Stimulated activated naive B cell treated with anti-CD40 and anti-IgM and Interleukin-4, amounts not matched to agents 10 μg/mL and 1 μg/mL and 100 μg/mL, for 72 hours (primary cell): ENCODE measurements around the gene FERMT1.

Experiments used
- ATAC-seq, 2 donors: fragments of 150-1000 bp; cut with Tn5 transposase; replicated peaks; 2 replicates each; pipeline ENCODE4 v1.10.0; 2021; ENCODE audit warnings: moderate library complexity in 1 of 2
- DNase-seq: peaks from one replicate; pipeline ENCODE4 v3.0.0; 2021
- H3K27ac Mint-ChIP-seq: one replicate; pipeline ENCODE4 v1.8.0; 2022; ENCODE audit warnings: mild to moderate bottlenecking, mixed read lengths
- H3K27me3 Mint-ChIP-seq, 2 donors: one replicate each; pipeline ENCODE4 v1.8.0; 2022; ENCODE audit warnings: mixed read lengths in 2 of 2
- H3K36me3 Mint-ChIP-seq, 2 donors: one replicate each; pipeline ENCODE4 v1.8.0; 2022; ENCODE audit warnings: mixed read lengths in 2 of 2, mild to moderate bottlenecking in 1 of 2
- H3K4me1 Mint-ChIP-seq, 2 donors: one replicate each; pipeline ENCODE4 v1.8.0; 2022; ENCODE audit warnings: mixed read lengths in 2 of 2, mild to moderate bottlenecking in 1 of 2
- H3K4me3 Mint-ChIP-seq, 2 donors: one replicate each; pipeline ENCODE4 v1.8.0; 2022; ENCODE audit warnings: mild to moderate bottlenecking in 2 of 2, mixed read lengths in 2 of 2, moderate library complexity in 1 of 2
- H3K9me3 Mint-ChIP-seq, 2 donors: one replicate each; pipeline ENCODE4 v1.8.0; 2022; ENCODE audit warnings: mixed read lengths in 2 of 2, mild to moderate bottlenecking in 1 of 2

The FERMT1 gene, protein sequence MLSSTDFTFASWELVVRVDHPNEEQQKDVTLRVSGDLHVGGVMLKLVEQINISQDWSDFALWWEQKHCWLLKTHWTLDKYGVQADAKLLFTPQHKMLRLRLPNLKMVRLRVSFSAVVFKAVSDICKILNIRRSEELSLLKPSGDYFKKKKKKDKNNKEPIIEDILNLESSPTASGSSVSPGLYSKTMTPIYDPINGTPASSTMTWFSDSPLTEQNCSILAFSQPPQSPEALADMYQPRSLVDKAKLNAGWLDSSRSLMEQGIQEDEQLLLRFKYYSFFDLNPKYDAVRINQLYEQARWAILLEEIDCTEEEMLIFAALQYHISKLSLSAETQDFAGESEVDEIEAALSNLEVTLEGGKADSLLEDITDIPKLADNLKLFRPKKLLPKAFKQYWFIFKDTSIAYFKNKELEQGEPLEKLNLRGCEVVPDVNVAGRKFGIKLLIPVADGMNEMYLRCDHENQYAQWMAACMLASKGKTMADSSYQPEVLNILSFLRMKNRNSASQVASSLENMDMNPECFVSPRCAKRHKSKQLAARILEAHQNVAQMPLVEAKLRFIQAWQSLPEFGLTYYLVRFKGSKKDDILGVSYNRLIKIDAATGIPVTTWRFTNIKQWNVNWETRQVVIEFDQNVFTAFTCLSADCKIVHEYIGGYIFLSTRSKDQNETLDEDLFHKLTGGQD

DNA sequence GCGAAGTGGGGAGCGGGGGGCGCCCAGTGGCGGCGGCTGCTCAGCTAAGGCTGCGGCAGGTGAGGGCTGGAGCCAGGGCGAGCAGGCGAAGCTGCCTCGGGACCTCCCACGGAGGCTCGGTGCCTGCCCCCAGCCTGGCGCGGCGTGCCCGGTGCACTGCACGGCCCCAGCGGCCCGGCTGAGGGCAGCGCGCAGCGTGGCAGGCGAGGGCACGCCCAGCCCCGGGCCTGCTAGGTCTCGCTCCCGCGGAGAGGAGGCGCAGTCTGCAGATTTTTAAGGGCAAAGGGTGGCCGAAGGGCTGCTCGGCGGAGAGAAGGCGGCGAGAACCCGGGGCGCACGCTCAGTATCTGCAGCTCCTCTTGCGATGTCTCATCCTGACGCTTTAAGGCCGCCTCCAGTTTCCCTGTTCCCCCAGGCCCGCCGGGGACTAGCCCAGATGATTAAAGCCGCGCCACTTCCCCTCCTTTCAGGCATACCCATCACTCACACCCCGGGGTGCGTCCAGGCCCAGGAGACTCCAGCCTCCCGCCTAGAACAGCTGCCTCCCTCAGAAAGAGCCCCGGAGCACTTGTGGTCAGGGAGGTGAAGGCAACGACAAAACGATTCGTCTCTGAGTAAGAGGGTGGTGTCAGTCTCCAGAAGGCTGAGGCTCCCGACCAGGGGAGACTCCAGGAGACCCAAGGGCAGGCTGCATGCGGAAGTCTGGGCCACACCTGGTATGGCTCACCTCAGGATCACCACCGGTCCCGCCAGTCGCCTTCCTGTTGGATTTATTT lies at the start of gene FERMT1:
Gene FERMT1 (minus strand): TSS at position 158 of the 776 bp plus-strand sequence. CDS start 3,476 bp downstream, outside the sequence.
- H3K9me3 Mint-ChIP-seq: no peaks in the 10 kb centered on the region
- peaks cover 44 to 57% of the 10 kb centered on the region in 2 donors for H3K27me3 Mint-ChIP-seq
- no peaks in the 10 kb centered on the region for H3K36me3 Mint-ChIP-seq
- H3K4me3 Mint-ChIP-seq: peak within 1 kb of the TSS; percentile 73 to 74
- DNase-seq: peak; percentile 53
- H3K4me1 Mint-ChIP-seq: peaks cover 6% of the 10 kb centered on the region in 2 donors
- peak; percentile 89 to 92 for ATAC-seq
- peak within 1 kb of the TSS; percentile 77 for H3K27ac Mint-ChIP-seq

DNA sequence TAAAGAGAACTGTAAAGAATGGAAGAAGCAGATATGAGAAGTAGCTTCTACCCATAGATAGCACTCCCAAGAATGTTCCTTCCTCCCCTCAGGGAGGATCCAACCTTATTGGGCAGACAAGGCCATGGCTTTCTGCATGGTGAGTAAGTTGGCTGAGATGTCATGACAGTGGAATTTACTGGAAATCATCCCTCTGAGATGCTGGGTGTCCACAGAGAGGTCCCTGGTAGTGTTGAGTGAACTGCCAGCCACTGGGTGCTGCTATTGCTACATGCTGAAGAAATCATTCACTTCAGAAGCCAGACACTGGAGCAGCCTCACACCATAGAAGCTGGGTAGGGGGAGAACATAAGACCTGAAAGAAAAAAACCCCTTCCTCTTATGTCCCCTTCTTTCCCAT lies 46.4 kb upstream of the FERMT1 start:
- Mint-ChIP-seq H3K9me3 (peaks cover 4 to 5% of the 10 kb centered on the region in 2 donors), H3K36me3 (no peaks in the 10 kb centered on the region), H3K27me3 (peaks cover 0 to 5% of the 10 kb centered on the region in 2 donors), H3K27ac (no peak overlapping the region), H3K4me1 (no peaks in the 10 kb centered on the region), H3K4me3 (no peak overlapping the region)
- DNase-seq: no peak
- ATAC-seq: no peak

DNA sequence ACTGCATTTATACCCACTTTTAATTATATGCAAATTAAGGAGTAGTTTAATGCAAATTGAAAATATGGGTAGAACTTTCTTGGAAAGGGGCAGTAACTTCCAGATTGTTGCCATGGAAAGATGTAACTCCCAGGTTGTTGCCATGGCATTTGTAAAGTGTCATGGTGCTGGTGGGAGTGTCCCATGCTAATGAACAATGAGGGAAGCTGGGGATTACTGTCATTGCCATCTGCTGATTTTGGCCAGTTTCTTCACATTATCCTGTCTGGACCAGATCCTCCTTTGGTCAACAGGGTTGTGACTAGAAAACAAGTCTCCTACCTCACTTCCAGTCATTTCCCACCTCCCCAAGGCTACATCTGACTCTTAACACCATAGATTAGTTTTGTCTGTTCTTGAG lies 45.4 kb upstream of the FERMT1 start:
- peaks cover 0 to 10% of the 10 kb centered on the region in 2 donors for H3K27me3 Mint-ChIP-seq
- ATAC-seq (no peak), DNase-seq (no peak)
- peaks cover 4 to 5% of the 10 kb centered on the region in 2 donors for H3K9me3 Mint-ChIP-seq
- H3K36me3 Mint-ChIP-seq: no peaks in the 10 kb centered on the region
- no peak overlapping the region for H3K4me3 Mint-ChIP-seq
- H3K27ac Mint-ChIP-seq: no peak overlapping the region
- no peaks in the 10 kb centered on the region for H3K4me1 Mint-ChIP-seq

DNA sequence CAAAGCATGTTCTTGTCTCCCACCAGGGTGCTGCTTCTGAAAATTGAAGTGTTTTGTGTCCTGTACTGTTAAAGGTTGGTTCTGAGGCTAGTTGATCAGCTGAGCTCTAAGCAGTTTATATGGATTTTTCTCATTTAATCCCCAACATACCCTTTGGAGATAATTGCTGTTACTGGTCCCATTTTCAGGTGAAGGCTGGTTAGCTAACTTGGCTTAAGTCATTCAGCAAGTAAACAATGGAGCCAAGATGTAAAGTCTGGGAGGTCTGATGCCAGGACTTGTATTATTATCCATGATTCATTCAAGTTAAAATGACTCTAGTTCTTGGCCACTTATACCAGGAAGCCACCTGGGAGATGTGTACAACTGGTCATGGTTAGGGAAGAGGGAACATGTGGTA lies 42.5 kb upstream of the FERMT1 start:
- H3K36me3 Mint-ChIP-seq: no peaks in the 10 kb centered on the region
- no peaks in the 10 kb centered on the region for H3K4me1 Mint-ChIP-seq
- H3K27me3 Mint-ChIP-seq: peaks cover 10 to 32% of the 10 kb centered on the region in 2 donors
- ATAC-seq (no peak), DNase-seq (no peak)
- no peak overlapping the region for H3K27ac Mint-ChIP-seq
- H3K4me3 Mint-ChIP-seq: no peak overlapping the region
- peaks cover 1 to 3% of the 10 kb centered on the region in 2 donors for H3K9me3 Mint-ChIP-seq

DNA sequence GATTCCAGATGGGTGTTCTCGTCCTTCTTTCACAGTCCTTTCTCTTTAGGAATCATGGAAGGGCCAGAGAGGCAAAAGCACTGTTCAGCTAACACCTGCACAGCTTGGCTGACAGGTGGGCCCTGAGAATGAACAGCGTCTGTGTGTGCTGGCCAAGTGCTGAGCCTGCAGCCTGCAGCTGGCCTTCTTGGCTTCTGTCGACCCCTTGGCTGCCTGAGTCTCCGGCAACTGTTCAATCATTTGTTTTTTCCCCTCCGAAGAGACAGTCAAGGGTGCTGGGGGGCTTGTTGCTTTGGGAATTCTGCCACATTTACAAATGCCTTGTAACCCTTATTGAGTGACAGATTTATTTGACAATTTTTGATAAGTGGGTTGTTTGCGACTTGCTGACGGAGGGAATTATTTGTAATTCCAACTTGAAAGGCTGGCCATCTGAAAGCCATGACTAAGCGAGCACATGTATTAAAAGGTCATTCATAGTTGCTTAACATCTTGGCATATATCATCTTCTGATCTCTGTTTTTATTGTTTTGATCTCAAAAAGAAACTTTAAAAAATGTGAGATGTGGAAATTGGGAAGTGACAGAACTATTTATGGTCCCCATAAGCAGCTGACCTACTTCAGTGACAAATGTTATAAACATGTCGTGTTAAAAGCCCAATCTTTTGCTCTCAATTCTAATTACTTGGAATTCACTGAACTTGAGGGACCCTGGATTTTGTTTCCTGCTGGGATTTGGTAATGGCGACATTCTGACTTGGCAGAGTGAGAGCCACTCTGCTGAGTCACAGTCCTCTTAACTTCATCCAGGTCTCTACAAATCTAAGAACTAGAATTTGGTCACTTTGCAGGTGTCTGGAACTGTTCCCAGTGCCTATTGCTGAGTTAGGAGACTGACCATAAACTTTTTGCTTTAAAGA lies 41.9 kb upstream of the FERMT1 start:
- Mint-ChIP-seq H3K4me1 (no peaks in the 10 kb centered on the region), H3K9me3 (peaks cover 2 to 5% of the 10 kb centered on the region in 2 donors), H3K36me3 (no peaks in the 10 kb centered on the region), H3K4me3 (no peak overlapping the region), H3K27me3 (peaks cover 13 to 34% of the 10 kb centered on the region in 2 donors), H3K27ac (no peak overlapping the region)
- ATAC-seq: no peak
- DNase-seq: no peak

DNA sequence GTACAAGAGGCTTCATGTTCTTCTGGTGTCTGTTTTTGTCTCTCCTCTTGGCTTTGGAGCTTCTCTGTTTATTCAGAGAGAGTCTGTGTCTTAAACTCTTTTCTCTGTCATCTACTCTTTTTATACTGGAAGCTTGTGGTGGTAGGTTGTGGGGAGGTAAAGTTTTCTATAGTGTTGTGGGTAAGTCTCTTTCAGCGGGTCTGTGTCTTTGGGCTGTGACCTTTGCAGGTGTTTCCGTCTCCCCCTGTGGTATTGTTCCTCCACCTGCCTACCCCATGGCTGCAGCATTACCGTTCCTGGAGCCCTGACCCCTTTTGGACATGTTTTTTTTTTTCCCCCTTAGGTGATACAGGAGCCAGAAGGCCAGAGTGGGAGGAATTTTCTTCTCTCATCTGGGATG lies 37.9 kb upstream of the FERMT1 start:
- ATAC-seq: no peak

DNA sequence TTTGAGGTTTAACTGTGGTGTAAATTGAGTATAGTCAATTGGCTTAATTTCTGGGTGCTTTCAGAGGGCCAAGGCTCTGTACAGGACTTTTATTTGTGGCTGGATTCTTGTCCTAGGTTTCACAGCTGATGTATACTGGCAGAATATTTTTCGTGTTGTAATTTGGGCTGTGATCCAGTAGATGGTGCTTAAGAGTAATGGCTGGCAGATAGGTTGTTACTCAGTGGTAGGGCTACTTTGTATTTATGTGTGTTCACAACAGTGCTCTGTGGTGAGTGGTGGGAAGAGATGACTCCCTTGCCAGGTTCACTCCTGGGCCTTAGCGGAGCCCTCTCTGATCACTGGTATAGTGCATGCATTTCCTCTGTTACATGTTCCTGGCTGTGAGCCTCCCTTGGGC lies 34.5 kb upstream of the FERMT1 start:
- Mint-ChIP-seq H3K4me1 (no peaks in the 10 kb centered on the region), H3K9me3 (peaks cover 19 to 31% of the 10 kb centered on the region in 2 donors), H3K27ac (no peak overlapping the region), H3K36me3 (peaks cover 0 to 5% of the 10 kb centered on the region in 2 donors), H3K27me3 (peaks cover 39 to 56% of the 10 kb centered on the region in 2 donors), H3K4me3 (no peak overlapping the region)
- DNase-seq: no peak
- ATAC-seq: no peak

More for the DNA sequence above, 37.9 kb upstream of the FERMT1 start:
- H3K9me3 Mint-ChIP-seq: peaks cover 16 to 24% of the 10 kb centered on the region in 2 donors
- no peak overlapping the region for H3K4me3 Mint-ChIP-seq
- peaks cover 24 to 48% of the 10 kb centered on the region in 2 donors for H3K27me3 Mint-ChIP-seq
- no peak for DNase-seq
- H3K36me3 Mint-ChIP-seq: peaks cover 0 to 5% of the 10 kb centered on the region in 2 donors
- no peak overlapping the region for H3K27ac Mint-ChIP-seq
- H3K4me1 Mint-ChIP-seq: no peaks in the 10 kb centered on the region

DNA sequence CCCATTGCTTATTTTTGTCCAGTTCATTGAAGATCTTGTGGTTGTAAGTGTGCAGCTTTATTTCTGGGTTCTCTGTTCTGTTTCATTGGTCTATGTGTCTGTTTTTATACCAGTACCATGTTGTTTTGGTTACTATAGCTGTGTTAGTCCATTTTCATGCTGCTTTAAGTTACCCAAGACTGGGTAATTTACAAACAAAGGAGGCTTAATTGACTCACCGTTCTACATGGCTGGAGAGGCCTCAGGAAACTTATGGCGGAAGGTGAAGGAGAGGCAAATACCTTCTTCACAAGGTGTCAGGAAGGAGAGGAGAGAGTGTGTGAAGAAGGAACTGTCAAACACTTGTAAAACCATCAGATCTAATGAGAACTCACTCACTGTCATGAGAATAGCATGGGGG lies 29.9 kb upstream of the FERMT1 start:
- DNase-seq (no peak), ATAC-seq (no peak)
- Mint-ChIP-seq H3K4me1 (no peaks in the 10 kb centered on the region), H3K9me3 (peaks cover 17 to 26% of the 10 kb centered on the region in 2 donors), H3K36me3 (peaks cover 0 to 5% of the 10 kb centered on the region in 2 donors), H3K27ac (no peak overlapping the region), H3K4me3 (no peak overlapping the region), H3K27me3 (peaks cover 33 to 47% of the 10 kb centered on the region in 2 donors)

DNA sequence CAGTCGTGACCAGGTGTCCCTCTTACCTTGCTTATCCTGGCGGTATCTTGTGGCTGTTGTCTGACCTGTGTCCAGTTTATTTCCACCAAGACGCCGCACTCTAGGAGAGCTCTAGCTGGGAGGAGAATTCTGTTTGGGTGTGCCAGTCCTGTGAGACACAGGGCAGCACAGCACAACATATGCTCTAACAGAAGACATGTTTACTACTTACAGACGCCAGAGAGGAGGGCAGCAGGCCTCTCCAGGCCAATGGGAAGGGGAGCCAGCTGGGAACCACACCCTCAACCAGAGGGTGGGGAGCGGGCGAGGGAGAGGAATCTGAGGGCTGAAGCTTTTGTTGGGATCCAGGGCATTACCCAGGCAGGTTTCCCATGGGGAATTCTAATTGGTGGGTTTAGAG lies 25.2 kb upstream of the FERMT1 start:
- H3K27me3 Mint-ChIP-seq: peaks cover 14 to 15% of the 10 kb centered on the region in 2 donors
- H3K27ac Mint-ChIP-seq: no peak overlapping the region
- DNase-seq: no peak
- H3K4me3 Mint-ChIP-seq: no peak overlapping the region
- ATAC-seq: no peak
- H3K4me1 Mint-ChIP-seq: no peaks in the 10 kb centered on the region
- no peaks in the 10 kb centered on the region for H3K36me3 Mint-ChIP-seq
- H3K9me3 Mint-ChIP-seq: peaks cover 0 to 6% of the 10 kb centered on the region in 2 donors

DNA sequence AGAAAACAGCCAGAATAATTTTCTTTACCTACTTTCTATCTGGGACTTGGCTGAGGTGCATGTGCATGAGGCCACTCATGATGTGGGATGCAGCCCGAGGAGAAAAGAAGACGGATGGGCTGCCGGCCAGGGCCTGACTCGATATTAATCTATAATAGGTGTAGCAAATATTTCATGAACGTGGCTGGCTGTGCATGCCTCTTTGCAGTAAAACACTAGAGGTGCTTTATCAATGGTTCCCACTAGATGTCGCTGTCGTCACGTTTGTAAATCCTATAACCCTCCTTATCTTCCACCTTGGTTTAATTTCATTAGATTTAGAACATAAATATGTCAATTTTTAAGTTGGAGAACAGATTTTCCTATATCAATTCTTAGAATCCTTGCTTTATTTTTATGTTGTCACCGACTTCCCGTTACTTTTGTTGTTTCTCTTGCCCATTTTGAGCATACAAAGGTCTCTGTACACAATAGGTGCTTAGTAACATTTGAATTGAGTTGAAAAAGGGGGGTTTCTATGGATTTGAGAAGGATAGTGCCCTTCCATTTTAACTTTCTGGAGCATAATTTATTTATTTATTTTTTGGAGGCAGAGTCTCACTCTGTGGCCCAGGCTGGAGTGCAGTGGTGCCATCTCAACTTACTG lies 19.6 kb upstream of the FERMT1 start:
- no peak overlapping the region for H3K27ac Mint-ChIP-seq
- no peaks in the 10 kb centered on the region for H3K4me1 Mint-ChIP-seq
- H3K4me3 Mint-ChIP-seq: no peak overlapping the region
- peaks cover 0 to 9% of the 10 kb centered on the region in 2 donors for H3K9me3 Mint-ChIP-seq
- ATAC-seq (peak; percentile 63 to 70), DNase-seq (no peak)
- H3K36me3 Mint-ChIP-seq: no peaks in the 10 kb centered on the region
- peaks cover 6 to 8% of the 10 kb centered on the region in 2 donors for H3K27me3 Mint-ChIP-seq

DNA sequence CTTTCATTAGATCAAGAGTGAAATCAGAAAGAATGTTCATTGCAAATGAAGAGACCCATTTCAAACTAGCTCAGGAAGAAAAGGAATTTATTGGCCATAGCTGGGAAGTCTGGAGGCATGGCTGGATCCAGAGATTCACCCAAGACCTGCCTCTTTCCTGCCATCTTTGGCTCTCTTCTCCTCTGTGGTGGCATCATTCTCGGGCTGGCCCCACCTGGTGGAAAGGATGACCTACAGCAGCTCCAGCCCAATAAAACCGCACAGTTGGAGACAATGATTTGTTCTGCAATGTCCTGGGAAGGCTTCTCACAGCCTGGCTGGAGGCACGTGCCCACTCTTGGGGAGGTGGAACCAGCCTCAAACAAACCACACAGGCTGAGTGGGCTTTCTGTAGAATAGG lies 18.1 kb upstream of the FERMT1 start:
- no peaks in the 10 kb centered on the region for H3K36me3 Mint-ChIP-seq
- ATAC-seq (peak; percentile 48 to 50), DNase-seq (no peak)
- H3K9me3 Mint-ChIP-seq: peaks cover 0 to 8% of the 10 kb centered on the region in 2 donors
- no peak overlapping the region for H3K4me3 Mint-ChIP-seq
- peaks cover 10 to 13% of the 10 kb centered on the region in 2 donors for H3K27me3 Mint-ChIP-seq
- no peak overlapping the region for H3K27ac Mint-ChIP-seq
- H3K4me1 Mint-ChIP-seq: no peaks in the 10 kb centered on the region

DNA sequence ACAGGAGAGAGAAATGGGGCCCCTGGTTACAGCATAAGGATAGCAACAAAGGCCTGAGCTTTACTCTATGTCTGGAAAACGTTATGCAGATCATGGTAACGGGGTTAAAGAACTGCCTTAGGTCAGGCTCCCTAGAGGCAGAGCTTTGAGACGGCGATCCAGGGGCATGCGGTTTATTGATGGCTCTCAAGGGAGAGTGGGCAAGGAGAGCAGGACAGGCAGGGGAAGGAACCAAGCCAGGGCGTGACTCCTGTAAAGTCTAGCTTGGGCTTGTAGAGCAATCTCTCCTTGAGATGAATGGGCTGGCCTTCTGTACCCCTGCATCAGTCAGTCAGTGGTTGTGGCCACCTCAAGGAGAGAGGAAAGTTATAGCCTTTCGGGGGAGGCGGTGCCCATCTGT lies 12.5 kb upstream of the FERMT1 start:
- Mint-ChIP-seq H3K9me3 (no peaks in the 10 kb centered on the region), H3K27me3 (peaks cover 22 to 23% of the 10 kb centered on the region in 2 donors), H3K27ac (no peak overlapping the region), H3K4me1 (no peaks in the 10 kb centered on the region), H3K4me3 (no peak overlapping the region), H3K36me3 (no peaks in the 10 kb centered on the region)
- DNase-seq: no peak
- ATAC-seq: no peak

DNA sequence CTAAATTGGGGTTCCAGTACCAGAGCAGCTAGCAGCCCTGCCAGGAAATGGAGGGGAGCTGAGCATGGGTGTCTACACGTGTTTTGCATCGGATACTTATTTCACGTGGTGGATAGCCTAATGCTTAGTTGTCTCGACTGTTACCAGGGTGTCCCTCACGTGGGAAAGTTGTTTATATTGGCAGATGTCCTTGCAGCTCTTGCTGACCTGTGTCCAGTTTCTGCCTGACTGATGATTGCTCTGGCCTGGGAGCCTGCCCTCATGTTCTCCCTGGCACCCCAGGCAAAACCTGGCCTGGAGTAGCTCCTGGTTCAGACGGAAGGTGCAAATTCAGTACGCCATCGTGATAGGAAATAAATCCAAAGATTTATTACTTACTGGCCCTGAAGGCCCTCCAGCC lies 11.8 kb upstream of the FERMT1 start:
- peaks cover 22 to 23% of the 10 kb centered on the region in 2 donors for H3K27me3 Mint-ChIP-seq

More for the DNA sequence above, 11.8 kb upstream of the FERMT1 start:
- Mint-ChIP-seq H3K4me3 (no peak overlapping the region), H3K4me1 (no peaks in the 10 kb centered on the region), H3K27ac (no peak overlapping the region), H3K36me3 (no peaks in the 10 kb centered on the region), H3K9me3 (no peaks in the 10 kb centered on the region)
- no peak for ATAC-seq
- DNase-seq: no peak
